Measurements from ENCODE around the gene MYG1. TPM values are rescaled to one million over a fixed set of nuclear protein-coding genes. Genes with fewer than 3 reads are reported as not detected.
A peak's percentile ranks its signal among the peaks of the same experiment; 100 is the strongest.

Gene MYG1
- polyA plus RNA-seq, 1 of the 3 experiments (the other 2 are of a cell fraction) = 101 TPM

DNA sequence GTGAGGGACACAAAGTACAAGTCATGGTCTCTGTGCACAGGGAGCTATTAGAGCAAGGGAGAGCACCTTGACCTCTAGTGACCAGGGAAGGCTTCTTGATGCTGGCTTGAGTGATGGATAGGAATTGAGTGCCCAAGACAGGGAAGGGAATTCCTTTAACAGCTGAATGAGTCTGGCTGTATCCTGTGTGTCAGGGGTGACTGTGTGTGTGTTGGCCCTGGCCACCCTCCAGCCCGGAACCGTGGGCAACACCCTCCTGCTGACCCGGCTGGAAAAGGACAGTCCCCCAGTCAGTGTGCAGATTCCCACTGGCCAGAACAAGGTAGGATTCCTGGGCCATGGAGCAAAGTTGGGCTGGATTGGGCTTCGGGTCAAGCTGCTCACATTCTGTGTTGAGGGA lies 9.6 kb upstream of the MYG1 start:
- CTCF ChIA-PET = interaction anchor here (0.7 to 19.2 kb wide), 8 partner anchors 8 to 131 kb away, joined by 3 to 363 read pairs (median 6); partner anchors contain the start of genes ESPL1 and MYG1
- Histone ChIP-seq H3K9me2 (no peaks in the 10 kb centered on the region), H3K9ac (no peak overlapping the region), H3K27ac (ENCODE audit: low read depth in 2 of 2, low read length in 1 of 2) (peak overlapping the region in 1 of 2 experiments; percentile 87; a peak in 2 of 4 replicates), H3K4me2 (peak overlapping the region; percentile 61), H3K27me3 (ENCODE audit: insufficient read depth) (no peaks in the 10 kb centered on the region), H3K36me3 (replicated peaks in 1 of 2; ENCODE audit: control insufficient read depth in 1 of 2, insufficient read depth in 2 of 2, low read length in 1 of 2) (peaks cover 3 to 9% of the 10 kb centered on the region in 2 experiments), H3K4me1 (ENCODE audit: control insufficient read depth in 1 of 2, insufficient read depth in 2 of 2, low read depth in 1 of 2, low read length in 1 of 2) (peaks cover 3 to 19% of the 10 kb centered on the region in 2 experiments; a peak in 2 of 4 replicates), H3K4me3 (ENCODE audit: low read depth in 2 of 2, low read length in 1 of 2) (no peak overlapping the region), H4K20me1 (ENCODE audit: insufficient read depth) (no peaks in the 10 kb centered on the region), H3K9me3 (no peaks in the 10 kb centered on the region), H2AFZ (ENCODE audit: low read depth) (no peak overlapping the region), H3F3A (replicated peaks; ENCODE audit: insufficient read depth) (peaks cover 35% of the 10 kb centered on the region), H3K79me2 (ENCODE audit: insufficient read depth) (no peaks in the 10 kb centered on the region)
- DNase-seq = no peak
- whole genome bisulfite sequencing (ENCODE audit: low lambda C conversion rate) = no CpG with 5 or more reads among the region's 4 CpGs
- TF ChIP-seq FOSL2 (IDR thresholded peaks at IDR 0.05; ENCODE audit: borderline replicate concordance, low read depth) (no peak), NFIC (IDR thresholded peaks at IDR 0.05; ENCODE audit: borderline replicate concordance) (0 out of 2 replicates have a peak, but pooled peaks have one; percentile 18)
- POLR2A ChIA-PET = no interaction called here

DNA sequence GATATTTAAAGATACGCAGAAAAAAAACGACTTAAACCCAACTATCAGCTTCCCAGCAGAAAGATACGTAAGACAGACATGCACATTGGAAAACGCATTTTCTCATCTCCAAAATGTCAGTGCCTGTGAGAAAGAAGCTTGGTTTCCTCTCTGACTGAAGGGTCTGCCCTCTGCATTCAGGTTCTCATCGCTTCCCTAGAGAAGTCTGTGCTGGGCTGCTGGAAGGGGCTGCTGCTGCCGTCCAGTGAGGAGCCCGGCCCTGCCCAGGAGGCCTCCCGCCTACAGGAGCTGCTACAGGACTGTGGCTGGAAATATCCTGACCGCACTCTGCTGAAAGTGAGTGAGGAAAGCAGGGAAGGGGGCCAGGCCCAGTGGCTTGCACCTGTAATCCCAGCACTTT lies 8.8 kb upstream of the MYG1 start:
- POLR2A ChIA-PET = no interaction called here
- H4K20me1 ChIP-seq (ENCODE audit: insufficient read depth) = no peaks in the 10 kb centered on the region
- H3K9ac ChIP-seq = no peak overlapping the region
- H3K4me3 ChIP-seq (ENCODE audit: low read depth in 2 of 2, low read length in 1 of 2) = no peak overlapping the region
- peaks cover 3% of the 10 kb centered on the region for H3K79me2 ChIP-seq (ENCODE audit: insufficient read depth)
- peaks cover 36% of the 10 kb centered on the region for H3F3A ChIP-seq (replicated peaks; ENCODE audit: insufficient read depth)
- no peaks in the 10 kb centered on the region for H3K9me3 ChIP-seq
- DNase-seq = no peak
- H3K27ac ChIP-seq (ENCODE audit: low read depth in 2 of 2, low read length in 1 of 2) = peak overlapping the region in 1 of 2 experiments; percentile 87; a peak in 2 of 4 replicates
- H3K27me3 ChIP-seq (ENCODE audit: insufficient read depth) = no peaks in the 10 kb centered on the region
- H3K4me1 ChIP-seq (ENCODE audit: control insufficient read depth in 1 of 2, insufficient read depth in 2 of 2, low read depth in 1 of 2, low read length in 1 of 2) = peaks cover 4 to 19% of the 10 kb centered on the region in 2 experiments; a peak in 2 of 4 replicates
- H2AFZ ChIP-seq (ENCODE audit: low read depth) = peak overlapping the region; percentile 56; the same call in 1 of the 2 replicates
- CTCF ChIA-PET = interaction anchor here (1.0 to 19.2 kb wide), 5 partner anchors 23 to 132 kb away, joined by 4 to 363 read pairs (median 8); partner anchors contain the start of genes AAAS and ESPL1
- peaks cover 3 to 9% of the 10 kb centered on the region in 2 experiments for H3K36me3 ChIP-seq (replicated peaks in 1 of 2; ENCODE audit: control insufficient read depth in 1 of 2, insufficient read depth in 2 of 2, low read length in 1 of 2)
- peak overlapping the region; percentile 61 for H3K4me2 ChIP-seq
- WGBS (ENCODE audit: low lambda C conversion rate) = 76% methylated on average over 9 of the region's 9 CpGs
- TF ChIP-seq POLR2AphosphoS5 (IDR thresholded peaks at IDR 0.05; ENCODE audit: low read depth, low read length) (no peak), MEF2A (IDR thresholded peaks at IDR 0.05; ENCODE audit: borderline replicate concordance, low read depth) (no peak), RAD21 (IDR thresholded peaks at IDR 0.05; ENCODE audit: low read length) (no peak), SIN3A (IDR thresholded peaks at IDR 0.05; ENCODE audit: borderline replicate concordance, low read depth, low read length) (no peak), SMC3 (IDR thresholded peaks at IDR 0.05; ENCODE audit: low read depth, low read length) (no peak), GATA2 (CRISPR knock-in tag; IDR thresholded peaks at IDR 0.05) (no peak)
- TF ChIP-seq, protein P1, sequence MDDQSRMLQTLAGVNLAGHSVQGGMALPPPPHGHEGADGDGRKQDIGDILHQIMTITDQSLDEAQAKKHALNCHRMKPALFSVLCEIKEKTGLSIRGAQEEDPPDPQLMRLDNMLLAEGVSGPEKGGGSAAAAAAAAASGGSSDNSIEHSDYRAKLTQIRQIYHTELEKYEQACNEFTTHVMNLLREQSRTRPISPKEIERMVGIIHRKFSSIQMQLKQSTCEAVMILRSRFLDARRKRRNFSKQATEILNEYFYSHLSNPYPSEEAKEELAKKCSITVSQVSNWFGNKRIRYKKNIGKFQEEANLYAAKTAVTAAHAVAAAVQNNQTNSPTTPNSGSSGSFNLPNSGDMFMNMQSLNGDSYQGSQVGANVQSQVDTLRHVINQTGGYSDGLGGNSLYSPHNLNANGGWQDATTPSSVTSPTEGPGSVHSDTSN (IDR thresholded peaks at IDR 0.05) = no peak
- TF ChIP-seq, protein P2, sequence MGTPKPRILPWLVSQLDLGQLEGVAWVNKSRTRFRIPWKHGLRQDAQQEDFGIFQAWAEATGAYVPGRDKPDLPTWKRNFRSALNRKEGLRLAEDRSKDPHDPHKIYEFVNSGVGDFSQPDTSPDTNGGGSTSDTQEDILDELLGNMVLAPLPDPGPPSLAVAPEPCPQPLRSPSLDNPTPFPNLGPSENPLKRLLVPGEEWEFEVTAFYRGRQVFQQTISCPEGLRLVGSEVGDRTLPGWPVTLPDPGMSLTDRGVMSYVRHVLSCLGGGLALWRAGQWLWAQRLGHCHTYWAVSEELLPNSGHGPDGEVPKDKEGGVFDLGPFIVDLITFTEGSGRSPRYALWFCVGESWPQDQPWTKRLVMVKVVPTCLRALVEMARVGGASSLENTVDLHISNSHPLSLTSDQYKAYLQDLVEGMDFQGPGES (IDR thresholded peaks at IDR 0.05; ENCODE audit: low read depth, low read length) = no peak
- TF ChIP-seq, protein P3, sequence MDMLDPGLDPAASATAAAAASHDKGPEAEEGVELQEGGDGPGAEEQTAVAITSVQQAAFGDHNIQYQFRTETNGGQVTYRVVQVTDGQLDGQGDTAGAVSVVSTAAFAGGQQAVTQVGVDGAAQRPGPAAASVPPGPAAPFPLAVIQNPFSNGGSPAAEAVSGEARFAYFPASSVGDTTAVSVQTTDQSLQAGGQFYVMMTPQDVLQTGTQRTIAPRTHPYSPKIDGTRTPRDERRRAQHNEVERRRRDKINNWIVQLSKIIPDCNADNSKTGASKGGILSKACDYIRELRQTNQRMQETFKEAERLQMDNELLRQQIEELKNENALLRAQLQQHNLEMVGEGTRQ (IDR thresholded peaks at IDR 0.05; ENCODE audit: borderline replicate concordance, low read depth, low read length) = no peak
- TF ChIP-seq, protein P4, sequence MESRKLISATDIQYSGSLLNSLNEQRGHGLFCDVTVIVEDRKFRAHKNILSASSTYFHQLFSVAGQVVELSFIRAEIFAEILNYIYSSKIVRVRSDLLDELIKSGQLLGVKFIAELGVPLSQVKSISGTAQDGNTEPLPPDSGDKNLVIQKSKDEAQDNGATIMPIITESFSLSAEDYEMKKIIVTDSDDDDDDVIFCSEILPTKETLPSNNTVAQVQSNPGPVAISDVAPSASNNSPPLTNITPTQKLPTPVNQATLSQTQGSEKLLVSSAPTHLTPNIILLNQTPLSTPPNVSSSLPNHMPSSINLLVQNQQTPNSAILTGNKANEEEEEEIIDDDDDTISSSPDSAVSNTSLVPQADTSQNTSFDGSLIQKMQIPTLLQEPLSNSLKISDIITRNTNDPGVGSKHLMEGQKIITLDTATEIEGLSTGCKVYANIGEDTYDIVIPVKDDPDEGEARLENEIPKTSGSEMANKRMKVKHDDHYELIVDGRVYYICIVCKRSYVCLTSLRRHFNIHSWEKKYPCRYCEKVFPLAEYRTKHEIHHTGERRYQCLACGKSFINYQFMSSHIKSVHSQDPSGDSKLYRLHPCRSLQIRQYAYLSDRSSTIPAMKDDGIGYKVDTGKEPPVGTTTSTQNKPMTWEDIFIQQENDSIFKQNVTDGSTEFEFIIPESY (IDR thresholded peaks at IDR 0.05; ENCODE audit: borderline replicate concordance, low read depth) = no peak
- H3K9me2 ChIP-seq = no peaks in the 10 kb centered on the region
